GM12891 (cell line): Measurements from ENCODE around the gene TMED1.

Experiments
- POLR2A ChIP-seq: IDR thresholded peaks from 2 replicates; pipeline ENCODE4 v1.6.1; 2011; ENCODE audit warnings: low read depth, low read length, control low read depth
- POLR2AphosphoS5 ChIP-seq: IDR thresholded peaks from 2 replicates; pipeline ENCODE4 v1.6.1; 2011; ENCODE audit warnings: low read depth, low read length, control low read depth
- POU2F2 ChIP-seq: IDR thresholded peaks from 2 replicates; pipeline ENCODE4 v1.6.1; 2011; ENCODE audit warnings: low read depth, mild to moderate bottlenecking, control low read depth, low read length, moderate library complexity

- TF ChIP-seq POLR2A (peak; percentile 41), POU2F2 (peak; percentile 8; the same call in 1 of the 2 replicates), POLR2AphosphoS5 (peak; percentile 48; the same call in 1 of the 2 replicates)
Measured at GRCh38 chr19:10835089-10835753, 791 bp downstream of the TMED1 start.
